Left ventricle myocardium inferior (tissue), 1 donor: Measurements from ENCODE around the gene SH2D3A. TPM values are rescaled to one million over a fixed set of nuclear protein-coding genes. Genes with fewer than 3 reads are reported as not detected.

ENCODE experiments used
- DNase-seq: peaks from one replicate; pipeline ENCODE4 v3.0.0-alpha.2; 2020
- H3K27ac ChIP-seq: fragments of 200-600 bp; replicated peaks from 2 replicates; pipeline ENCODE4 v1.8.0; 2021
- H3K27me3 ChIP-seq: fragments of 200-600 bp; 2 replicates; pipeline ENCODE4 v1.8.0; 2021; ENCODE audit warnings: low read depth
- H3K36me3 ChIP-seq: fragments of 200-600 bp; 2 replicates; pipeline ENCODE4 v1.8.0; 2021
- H3K4me1 ChIP-seq: fragments of 200-600 bp; 2 replicates; pipeline ENCODE4 v1.8.0; 2021
- H3K4me3 ChIP-seq: fragments of 200-600 bp; 2 replicates; pipeline ENCODE4 v1.8.0; 2021; ENCODE audit warnings: mild to moderate bottlenecking, moderate library complexity
- H3K9me3 ChIP-seq: fragments of 200-600 bp; replicated peaks from 2 replicates; pipeline ENCODE4 v1.8.0; 2021
- intact Hi-C: fragments of 100-400 bp; cut with micrococcal nuclease; formaldehyde crosslinking; loops from one replicate; pipeline ENCODE4 v1.11.0; 2022
- long read RNA-seq: library from polyadenylated mRNA; unstranded; transcript quantifications from one replicate; pipeline ENCODE4 v2.0.0, GENCODE V29; 2021
- total RNA-seq: library from RNA; stranded (reverse); fragmentation: NEBNext Ultra II Directional; extraction: Animal tissue kit (Norgen Biotek cat#: 25700); gene quantifications from one replicate; pipeline ENCODE4 v1.2.1, GENCODE V29; 2021
- TF ChIP-seq, protein P1 (sequence below): fragments of 200-600 bp; IDR thresholded peaks from 2 replicates; pipeline ENCODE4 v1.8.0; 2021; ENCODE audit warnings: antibody characterized with exemption, mild to moderate bottlenecking, borderline replicate concordance
- donor health status: DM: no; HTN: yes; CAD: no; lungs with severe emphysema.

Gene SH2D3A
- 0.14 TPM for total RNA-seq
- long read RNA-seq, result 0 reads

DNA sequence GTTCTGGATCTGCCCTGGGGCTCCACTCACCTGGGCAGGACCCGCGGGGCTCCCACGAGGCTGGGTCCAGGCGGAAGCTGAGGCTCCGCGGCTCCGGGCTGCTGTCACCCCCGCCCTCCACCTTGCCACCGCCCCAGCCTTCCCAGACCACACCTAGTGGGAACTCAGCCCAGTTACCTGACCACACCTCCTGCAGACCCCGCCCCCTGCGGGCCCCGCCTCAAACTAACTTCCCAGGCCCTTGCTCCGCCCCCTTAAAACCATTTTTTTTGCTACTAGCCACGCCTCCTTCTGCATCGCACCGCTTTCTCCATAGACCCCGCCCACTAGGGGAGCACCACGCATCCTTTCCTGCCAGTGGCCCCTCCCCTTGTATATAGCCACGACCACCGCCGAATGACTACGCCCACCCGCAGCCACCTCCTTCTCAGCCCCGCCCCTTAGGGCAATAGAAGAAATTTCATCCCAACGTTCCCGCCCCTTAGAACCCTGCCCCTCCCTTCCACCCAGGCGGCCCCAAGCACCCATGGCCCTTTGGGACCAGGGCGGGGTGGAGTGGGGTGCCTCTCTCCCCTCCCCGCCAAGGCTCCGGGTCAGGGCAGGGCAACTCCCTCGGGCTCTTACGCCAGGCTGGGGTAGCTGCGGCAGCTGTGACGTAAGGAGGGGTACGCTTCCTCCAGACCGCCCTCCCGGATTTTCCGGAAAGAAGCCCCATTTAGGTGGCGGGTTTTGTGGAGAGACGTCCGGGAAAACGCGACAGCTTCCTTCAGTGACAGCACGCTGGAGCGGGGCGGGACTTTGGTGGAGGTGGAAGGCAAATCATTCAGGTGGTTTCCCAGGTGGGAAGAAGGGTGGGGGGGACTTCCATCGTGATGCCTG, at the start of gene SH2D3A:
SH2D3A (minus strand) TSS at position 79 of the 879 bp plus-strand sequence. CDS start 3,687 bp downstream, outside the sequence.
- TF ChIP-seq, protein P1, sequence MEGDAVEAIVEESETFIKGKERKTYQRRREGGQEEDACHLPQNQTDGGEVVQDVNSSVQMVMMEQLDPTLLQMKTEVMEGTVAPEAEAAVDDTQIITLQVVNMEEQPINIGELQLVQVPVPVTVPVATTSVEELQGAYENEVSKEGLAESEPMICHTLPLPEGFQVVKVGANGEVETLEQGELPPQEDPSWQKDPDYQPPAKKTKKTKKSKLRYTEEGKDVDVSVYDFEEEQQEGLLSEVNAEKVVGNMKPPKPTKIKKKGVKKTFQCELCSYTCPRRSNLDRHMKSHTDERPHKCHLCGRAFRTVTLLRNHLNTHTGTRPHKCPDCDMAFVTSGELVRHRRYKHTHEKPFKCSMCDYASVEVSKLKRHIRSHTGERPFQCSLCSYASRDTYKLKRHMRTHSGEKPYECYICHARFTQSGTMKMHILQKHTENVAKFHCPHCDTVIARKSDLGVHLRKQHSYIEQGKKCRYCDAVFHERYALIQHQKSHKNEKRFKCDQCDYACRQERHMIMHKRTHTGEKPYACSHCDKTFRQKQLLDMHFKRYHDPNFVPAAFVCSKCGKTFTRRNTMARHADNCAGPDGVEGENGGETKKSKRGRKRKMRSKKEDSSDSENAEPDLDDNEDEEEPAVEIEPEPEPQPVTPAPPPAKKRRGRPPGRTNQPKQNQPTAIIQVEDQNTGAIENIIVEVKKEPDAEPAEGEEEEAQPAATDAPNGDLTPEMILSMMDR, result no peak
- Histone ChIP-seq H3K9me3 (no peaks in the 10 kb centered on the region), H3K27ac (peak within 1 kb of the TSS; percentile 12), H3K27me3 (peaks cover 71% of the 10 kb centered on the region), H3K4me1 (peaks cover 16% of the 10 kb centered on the region), H3K36me3 (no peaks in the 10 kb centered on the region), H3K4me3 (peak within 1 kb of the TSS; percentile 54)
- intact Hi-C loops, result no loop called here
- DNase-seq, result peak; percentile 51

DNA sequence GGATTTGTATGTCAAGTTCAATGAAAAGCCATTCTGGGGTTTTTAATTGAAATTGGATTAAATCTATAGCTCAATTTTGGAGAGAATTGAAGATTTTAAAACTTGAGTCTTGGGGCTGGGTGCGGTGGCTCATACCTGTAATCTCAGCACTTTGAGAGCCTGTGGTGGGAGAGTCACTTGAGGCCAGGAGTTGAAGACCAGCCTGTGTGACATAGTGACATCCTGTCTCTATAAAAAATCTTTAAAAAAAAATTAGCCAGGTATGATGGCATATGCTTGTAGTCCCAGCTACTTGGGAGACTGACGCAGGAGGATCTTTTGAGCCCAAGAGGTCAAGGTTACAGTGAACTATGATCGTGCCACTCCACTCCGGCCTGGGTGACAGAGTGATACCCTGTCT, 46.4 kb upstream of the SH2D3A start:
- H3K4me3 ChIP-seq, result no peak overlapping the region
- DNase-seq, result no peak
- H3K36me3 ChIP-seq, result no peaks in the 10 kb centered on the region
- H3K27ac ChIP-seq, result no peak overlapping the region
- peaks cover 23% of the 10 kb centered on the region for H3K27me3 ChIP-seq
- TF ChIP-seq, protein P1, result no peak
- H3K9me3 ChIP-seq, result peaks cover 11% of the 10 kb centered on the region
- intact Hi-C loops, result no loop called here
- H3K4me1 ChIP-seq, result no peaks in the 10 kb centered on the region

DNA sequence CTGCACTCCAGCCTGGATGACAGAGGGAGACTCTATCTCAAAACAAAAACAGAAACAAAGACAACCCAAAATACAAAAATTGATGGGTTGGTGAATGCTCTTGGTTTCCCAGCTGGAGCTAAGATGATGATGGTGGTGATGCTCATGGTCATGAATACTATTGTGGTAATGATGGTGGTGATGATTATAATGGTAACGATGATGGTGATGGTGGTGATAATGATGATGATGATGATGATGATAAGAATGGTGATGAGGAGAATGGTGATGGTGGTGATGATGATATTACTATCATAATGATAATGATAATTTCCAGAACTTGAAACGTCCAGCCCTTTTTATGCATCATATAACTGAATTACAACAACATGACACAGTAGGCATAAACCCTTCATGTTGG, 45.4 kb upstream of the SH2D3A start:
- Histone ChIP-seq H3K4me1 (no peaks in the 10 kb centered on the region), H3K36me3 (no peaks in the 10 kb centered on the region), H3K4me3 (no peak overlapping the region), H3K27ac (no peak overlapping the region), H3K27me3 (peaks cover 15% of the 10 kb centered on the region), H3K9me3 (peaks cover 19% of the 10 kb centered on the region)
- intact Hi-C loops, result no loop called here
- no peak for DNase-seq
- TF ChIP-seq, protein P1, result no peak

DNA sequence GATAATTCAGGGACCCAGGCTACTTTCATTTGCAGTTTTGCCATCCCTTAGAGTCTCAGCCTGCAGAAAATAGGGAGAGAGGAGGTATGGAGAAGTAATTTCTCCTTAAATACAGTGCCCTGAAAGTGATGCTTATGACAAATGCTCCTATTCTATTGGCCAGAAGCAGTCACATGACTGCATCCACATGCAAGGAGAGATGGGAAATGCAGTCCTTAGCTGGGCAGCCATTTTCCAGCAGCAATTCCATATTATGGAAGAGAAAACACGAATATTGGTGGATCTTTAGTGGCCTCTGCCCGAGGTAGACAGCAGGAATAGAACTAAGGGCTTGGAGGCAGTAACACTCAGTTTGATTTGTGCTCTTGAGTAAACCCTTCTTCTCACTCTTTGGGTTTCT, 44.7 kb upstream of the SH2D3A start:
- H3K4me3 ChIP-seq, result no peak overlapping the region
- H3K27me3 ChIP-seq, result peaks cover 15% of the 10 kb centered on the region
- no peak overlapping the region for H3K27ac ChIP-seq
- no peaks in the 10 kb centered on the region for H3K36me3 ChIP-seq
- intact Hi-C loops, result no loop called here
- H3K9me3 ChIP-seq, result peaks cover 19% of the 10 kb centered on the region
- TF ChIP-seq, protein P1, result no peak
- DNase-seq, result no peak
- H3K4me1 ChIP-seq, result no peaks in the 10 kb centered on the region

DNA sequence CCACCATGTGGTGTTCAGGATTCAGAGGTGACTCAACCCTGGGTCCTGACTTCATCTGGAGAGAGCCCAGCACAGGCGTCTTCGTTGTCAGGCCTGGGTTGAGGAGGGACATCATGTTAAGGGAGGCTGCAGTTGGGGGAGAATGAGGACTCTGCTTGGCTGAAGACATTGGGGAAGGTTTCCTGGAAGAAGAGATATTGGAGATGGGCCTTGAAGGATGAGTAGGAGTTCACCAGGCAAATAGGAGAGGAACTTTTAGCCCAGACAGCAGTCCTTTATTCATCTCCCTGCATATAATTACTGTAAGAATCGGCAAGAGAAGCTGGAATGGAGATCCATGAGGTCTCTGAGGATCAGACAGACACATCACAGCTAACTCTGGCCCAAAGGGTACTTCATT, 44.1 kb upstream of the SH2D3A start:
- Histone ChIP-seq H3K27ac (no peak overlapping the region), H3K9me3 (peaks cover 19% of the 10 kb centered on the region), H3K4me1 (no peaks in the 10 kb centered on the region), H3K4me3 (no peak overlapping the region), H3K27me3 (peaks cover 16% of the 10 kb centered on the region), H3K36me3 (no peaks in the 10 kb centered on the region)
- intact Hi-C loops, result no loop called here
- DNase-seq, result no peak
- TF ChIP-seq, protein P1, result no peak
